GM13977 (cell line): ENCODE data around the gene RARRES2.

Source experiments
- DNase-seq: peaks from one replicate; pipeline ENCODE4 v3.0.0; 2012; ENCODE audit warnings: low spot score
- CTCF ChIP-seq: IDR thresholded peaks from 2 replicates; pipeline ENCODE4 v1.5.1; 2012; ENCODE audit warnings: mild to moderate bottlenecking, control low read depth; ENCODE audit not compliant: insufficient read depth; ENCODE audit errors: extremely low read depth, missing control alignments
- in situ Hi-C: fragments of 300-500 bp; cut with MboI; formaldehyde crosslinking; loops from one replicate; pipeline ENCODE4 v1.12.0; 2022; ENCODE audit warnings: low sequenced_read_pairs, low pct_unique_long_range_greater_than_20kb, mixed read lengths, inconsistent platforms; ENCODE audit not compliant: unreplicated experiment

The RARRES2 gene

GRCh38 chr7:150376560-150376959 lies 35.1 kb upstream of the RARRES2 start:
- no peak for DNase-seq
- no peak for TF ChIP-seq CTCF
- in situ Hi-C loops = no loop called here

GRCh38 chr7:150375662-150376521 lies 34.5 kb upstream of the RARRES2 start:
- DNase-seq = no peak
- no peak for TF ChIP-seq CTCF
- in situ Hi-C loops = no loop called here

GRCh38 chr7:150374472-150374871 lies 33.0 kb upstream of the RARRES2 start:
- in situ Hi-C loops = no loop called here
- no peak for TF ChIP-seq CTCF
- no peak for DNase-seq

- TF ChIP-seq CTCF = no peak
- in situ Hi-C loops = no loop called here
- no peak for DNase-seq
Measured at GRCh38 chr7:150374026-150374425, 32.6 kb upstream of the RARRES2 start.

- in situ Hi-C loops = no loop called here
- DNase-seq = no peak
- TF ChIP-seq CTCF = no peak
Measured at GRCh38 chr7:150373049-150373801, 31.8 kb upstream of the RARRES2 start.

- no peak for DNase-seq
- no peak for TF ChIP-seq CTCF
- in situ Hi-C loops = no loop called here
Measured at GRCh38 chr7:150372271-150373048, 31.0 kb upstream of the RARRES2 start.
